Right cardiac atrium (tissue), 5 donors: ENCODE data around the gene KRT75. TPM values are rescaled to one million over a fixed set of nuclear protein-coding genes. Genes with fewer than 3 reads are reported as not detected.

Experiments used
- ATAC-seq, 2 donors: fragments of 200-7000 bp; cut with Tn5 transposase; one replicate each; pipeline versions ENCODE4 v1.8.0 to v1.9.1; 2020; ENCODE audit warnings: moderate library complexity in 2 of 2, mild to moderate bottlenecking in 1 of 2
- DNase-seq, 3 donors: peaks; one replicate each; pipeline ENCODE4 v3.0.0-alpha.2; 2020
- H3K27ac ChIP-seq: one replicate; pipeline ENCODE4 v1.5.1; 2013; ENCODE audit warnings: mild to moderate bottlenecking, low read length, control low read depth, moderate library complexity
- H3K27me3 ChIP-seq: one replicate; pipeline ENCODE4 v1.6.1; 2013; ENCODE audit not compliant: control insufficient read depth, insufficient read depth
- H3K4me1 ChIP-seq: one replicate; pipeline ENCODE4 v1.6.1; 2013; ENCODE audit warnings: low read length; ENCODE audit not compliant: control insufficient read depth, insufficient read depth
- H3K4me3 ChIP-seq: one replicate; pipeline ENCODE4 v1.5.1; 2013; ENCODE audit warnings: low read length, control low read depth
- H3K9me3 ChIP-seq: one replicate; pipeline ENCODE4 v1.6.1; 2013; ENCODE audit warnings: low read length; ENCODE audit not compliant: control insufficient read depth
- WGBS: extraction: QIAGEN DNeasy Blood & Tissue Kit; methylation state at CpG from one replicate; pipeline ENCODE4 v1.1.7; 2013; 5-methylcytosine and 5-hydroxymethylcytosine counted together
- intact Hi-C, 4 donors: fragments of 100-400 bp; cut with DNase I; formaldehyde crosslinking; loops; one replicate each; pipeline versions ENCODE4 v1.11.0 to v1.14.0; 2022 to 2023
- polyA plus RNA-seq: library from polyadenylated mRNA; stranded (reverse); fragments of 200-250 nt; gene quantifications from one replicate; pipeline ENCODE4 v1.2.3, GENCODE V29; 2013
- total RNA-seq, 4 donors: library from RNA; stranded (reverse); fragmentation: NEBNext Ultra II Directional; extraction: Animal tissue kit (Norgen Biotek cat#: 25700); gene quantifications; one replicate each; pipeline ENCODE4 v1.2.1, GENCODE V29; 2021
- donor health status: healthy with polysubstance abuse.
- donor health status: DM: no; HTN: yes; CAD: no.
- donor health status: DM: no; HTN: no; CAD: no.
- donor health status: DM: no; HTN: yes; CAD: no; lungs with severe emphysema.
- donor health status: DM: yes; HTN: yes; CAD: no.

KRT75 gene
- total and polyA plus RNA-seq, 5 donors, result 0.07 TPM; not detected in 4

DNA sequence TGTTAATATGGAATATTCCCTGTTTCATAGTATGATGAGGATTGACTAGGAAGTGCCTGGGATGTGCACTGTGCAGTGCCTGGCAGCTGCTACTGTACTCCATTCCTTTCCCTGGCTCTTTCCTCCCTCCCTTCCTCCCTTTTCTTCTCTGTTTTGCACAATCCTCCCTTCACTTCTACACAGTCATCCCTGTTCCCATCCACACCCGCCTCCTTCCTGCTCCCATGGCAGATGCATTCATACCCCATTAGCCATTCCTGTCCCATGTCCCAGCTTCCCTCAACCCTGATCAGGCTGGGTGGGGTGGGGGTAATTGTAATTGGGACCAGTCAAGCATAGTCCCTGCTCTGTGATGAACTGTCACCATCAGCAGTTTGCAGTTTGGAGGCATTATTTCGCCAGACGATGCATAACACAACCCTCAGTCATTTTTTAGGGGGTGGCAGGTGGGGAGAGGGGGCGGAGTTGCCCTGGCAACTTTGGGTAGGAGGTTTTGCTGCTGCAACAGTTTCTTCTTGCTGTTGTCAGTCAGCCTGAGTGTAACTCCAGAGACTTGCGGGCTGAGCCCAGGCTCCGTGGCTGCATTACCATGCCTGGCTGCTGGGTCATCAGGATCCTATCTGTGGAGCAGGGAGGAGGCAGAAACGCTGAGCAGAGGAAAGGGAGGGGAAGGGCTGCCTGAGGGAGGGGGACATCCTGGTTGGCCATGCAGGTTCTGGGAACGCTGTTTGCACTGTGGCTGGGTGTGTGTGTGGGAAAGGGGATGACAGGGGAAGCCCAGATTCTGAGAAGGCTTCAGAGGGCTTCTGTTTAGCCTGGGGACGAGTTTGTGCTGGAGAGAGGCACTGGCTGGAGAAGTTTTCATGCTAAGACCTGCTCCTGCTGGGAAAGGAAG lies 44.6 kb downstream of the KRT75 start:
- ATAC-seq (peak in 1 of 2 donors; percentile 81), DNase-seq (peak in 1 of 3 donors; percentile 43)
- no peaks in the 10 kb centered on the region for H3K27me3 ChIP-seq
- 42% methylated on average over 9 of the region's 9 CpGs for WGBS
- intact Hi-C loops, result no loop called here
- no peak overlapping the region for H3K27ac ChIP-seq
- no peaks in the 10 kb centered on the region for H3K4me1 ChIP-seq
- no peak overlapping the region for H3K4me3 ChIP-seq
- H3K9me3 ChIP-seq, result no peaks in the 10 kb centered on the region

- intact Hi-C loops, result no loop called here
- no peak overlapping the region for H3K4me3 ChIP-seq
- ATAC-seq, result no peak
- H3K27me3 ChIP-seq, result no peaks in the 10 kb centered on the region
- no peak overlapping the region for H3K27ac ChIP-seq
- H3K9me3 ChIP-seq, result no peaks in the 10 kb centered on the region
- H3K4me1 ChIP-seq, result no peaks in the 10 kb centered on the region
- peak in 1 of 3 donors; percentile 30 for DNase-seq
- 84% methylated on average over 2 of the region's 2 CpGs for WGBS
Observed at GRCh38 chr12:52387859-52388258, 46.3 kb downstream of the KRT75 start.

DNA sequence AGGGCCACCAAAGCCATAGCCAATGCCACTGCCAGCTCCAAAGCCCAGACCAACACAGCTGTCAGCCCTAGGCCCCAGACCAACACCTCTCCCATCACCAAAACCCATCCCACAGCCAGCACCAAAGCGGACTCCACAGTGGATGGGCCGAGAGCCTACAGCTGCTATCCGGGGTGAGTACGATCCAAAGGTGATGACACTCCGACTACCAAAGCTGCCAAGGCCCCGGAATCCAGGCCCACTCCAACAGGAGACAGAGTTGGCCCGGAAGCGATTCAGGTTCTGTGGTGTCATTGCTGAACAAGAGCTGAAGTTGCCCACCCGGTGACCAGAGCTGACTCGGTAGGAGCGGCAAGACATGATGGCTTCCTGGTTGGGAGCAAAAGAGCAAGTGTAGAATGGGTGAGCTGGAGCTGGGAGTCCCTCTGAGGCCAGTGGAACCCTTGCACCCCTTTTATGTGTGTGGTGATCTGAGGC lies 48.9 kb downstream of the KRT75 start, which contains the start of gene KRT84:
Gene KRT84 (minus strand): TSS at position 427 of the 477 bp plus-strand sequence. CDS start 67 bp downstream, at position 360.
- 97% methylated on average over 11 of the region's 11 CpGs for WGBS
- H3K9me3 ChIP-seq, result no peaks in the 10 kb centered on the region
- H3K27me3 ChIP-seq, result no peaks in the 10 kb centered on the region
- no peak within 1 kb of the TSS for H3K27ac ChIP-seq
- H3K4me1 ChIP-seq, result no peaks in the 10 kb centered on the region
- ATAC-seq (no peak), DNase-seq (no peak)
- H3K4me3 ChIP-seq, result no peak within 1 kb of the TSS
- intact Hi-C loops, result no loop called here

DNA sequence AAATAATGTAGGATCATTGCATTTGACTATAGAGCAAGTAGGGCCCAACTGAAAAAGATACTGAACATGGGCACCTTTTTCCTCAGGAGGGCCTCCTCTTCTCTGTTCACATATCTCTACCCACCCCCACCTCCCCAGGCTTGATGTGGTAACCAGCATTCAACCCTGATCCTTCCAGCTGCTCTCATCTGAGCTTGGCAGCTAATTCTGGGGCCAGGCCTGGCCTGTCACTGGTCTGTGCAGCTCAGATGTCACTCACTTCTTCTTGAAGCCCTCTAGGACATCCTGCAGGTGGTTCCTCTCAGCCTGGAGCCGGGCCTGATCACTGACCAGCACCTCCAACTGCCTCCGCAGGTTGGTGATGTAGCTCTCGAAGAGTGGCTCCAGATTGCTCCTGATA lies 50.8 kb downstream of the KRT75 start:
- intact Hi-C loops, result no loop called here
- no peak overlapping the region for H3K4me3 ChIP-seq
- H3K27ac ChIP-seq, result no peak overlapping the region

DNA sequence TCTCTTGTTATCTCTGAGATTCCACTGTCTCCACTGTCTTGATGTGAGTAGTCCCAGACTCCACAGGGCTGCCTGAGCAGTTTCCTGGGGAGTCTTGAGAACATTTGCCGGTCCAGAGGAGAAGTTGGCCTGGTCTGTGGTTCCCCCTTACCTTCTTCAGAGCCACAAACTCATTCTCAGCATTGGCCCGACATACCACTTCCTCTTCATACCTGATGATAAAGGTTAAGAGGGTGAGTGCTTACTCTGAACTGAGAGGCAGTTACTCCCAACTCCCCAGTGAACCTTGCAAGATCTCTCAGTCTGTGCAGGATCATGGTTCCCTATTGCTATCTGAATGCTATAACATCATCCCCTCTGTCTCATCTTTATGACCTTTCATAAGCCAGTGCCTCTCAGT lies 51.3 kb downstream of the KRT75 start:
- intact Hi-C loops, result no loop called here
- Histone ChIP-seq H3K4me3 (no peak overlapping the region), H3K9me3 (no peaks in the 10 kb centered on the region), H3K27me3 (no peaks in the 10 kb centered on the region), H3K27ac (no peak overlapping the region), H3K4me1 (no peaks in the 10 kb centered on the region)
- WGBS, result 67% methylated on average over 2 of the region's 2 CpGs
- no peak for DNase-seq
- no peak for ATAC-seq

More for the DNA sequence above, 50.8 kb downstream of the KRT75 start:
- ATAC-seq (no peak), DNase-seq (no peak)
- H3K9me3 ChIP-seq, result no peaks in the 10 kb centered on the region
- 86% methylated on average over 3 of the region's 3 CpGs for WGBS
- H3K4me1 ChIP-seq, result no peaks in the 10 kb centered on the region
- no peaks in the 10 kb centered on the region for H3K27me3 ChIP-seq

DNA sequence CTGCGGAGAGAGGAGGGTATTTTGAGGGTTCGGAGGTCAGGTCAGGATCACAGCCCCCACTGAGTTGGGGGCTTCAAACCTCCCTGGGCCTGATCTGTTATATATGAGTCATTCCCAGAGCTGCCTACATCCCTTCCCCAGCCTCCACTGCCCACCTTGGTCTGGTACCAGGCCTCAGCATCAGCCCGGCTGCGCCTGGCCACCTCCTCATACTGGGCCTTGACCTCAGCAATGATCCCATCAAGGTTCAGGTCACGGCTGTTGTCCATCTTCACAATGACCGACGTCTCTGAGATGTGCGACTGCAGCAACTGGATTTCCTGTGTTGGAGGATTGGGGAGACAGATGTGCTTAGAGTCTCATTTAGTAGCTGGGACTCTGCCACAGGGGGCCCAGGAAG lies 53.0 kb downstream of the KRT75 start:
- no peak overlapping the region for H3K4me3 ChIP-seq
- H3K9me3 ChIP-seq, result no peaks in the 10 kb centered on the region
- no peak overlapping the region for H3K27ac ChIP-seq
- no peak for ATAC-seq
- H3K27me3 ChIP-seq, result no peaks in the 10 kb centered on the region
- H3K4me1 ChIP-seq, result no peaks in the 10 kb centered on the region
- intact Hi-C loops, result no loop called here
- no peak for DNase-seq
- 89% methylated on average over 8 of the region's 8 CpGs for WGBS

DNA sequence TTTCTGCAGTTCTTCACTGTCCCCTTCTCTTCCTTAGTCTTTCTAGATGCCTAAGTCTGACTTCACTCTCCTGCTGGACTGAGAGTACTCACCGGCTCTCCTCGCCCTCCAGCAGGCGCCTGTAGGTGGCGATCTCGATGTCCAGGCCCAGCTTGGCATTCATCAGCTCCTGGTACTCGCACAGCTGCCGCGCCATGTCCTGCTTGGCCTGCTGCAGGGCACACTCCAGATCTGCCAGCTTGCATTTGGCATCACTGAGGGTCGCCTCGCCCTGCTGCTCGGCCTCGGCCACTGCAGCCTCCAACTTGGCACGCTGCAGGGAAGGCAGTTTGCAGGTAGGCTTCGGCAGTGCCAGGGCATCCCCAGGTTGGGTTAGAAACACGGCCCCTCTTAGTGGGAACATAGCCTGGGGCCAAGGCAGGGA lies 53.9 kb downstream of the KRT75 start:
- H3K27ac ChIP-seq, result no peak overlapping the region
- intact Hi-C loops, result no loop called here
- ATAC-seq (peak in 1 of 2 donors; percentile 39), DNase-seq (peak in 2 of 3 donors; percentile 66 to 69)
- no peak overlapping the region for H3K4me3 ChIP-seq
- H3K9me3 ChIP-seq, result no peaks in the 10 kb centered on the region
- H3K4me1 ChIP-seq, result no peaks in the 10 kb centered on the region
- H3K27me3 ChIP-seq, result no peaks in the 10 kb centered on the region
- 55% methylated on average over 15 of the region's 15 CpGs for WGBS

DNA sequence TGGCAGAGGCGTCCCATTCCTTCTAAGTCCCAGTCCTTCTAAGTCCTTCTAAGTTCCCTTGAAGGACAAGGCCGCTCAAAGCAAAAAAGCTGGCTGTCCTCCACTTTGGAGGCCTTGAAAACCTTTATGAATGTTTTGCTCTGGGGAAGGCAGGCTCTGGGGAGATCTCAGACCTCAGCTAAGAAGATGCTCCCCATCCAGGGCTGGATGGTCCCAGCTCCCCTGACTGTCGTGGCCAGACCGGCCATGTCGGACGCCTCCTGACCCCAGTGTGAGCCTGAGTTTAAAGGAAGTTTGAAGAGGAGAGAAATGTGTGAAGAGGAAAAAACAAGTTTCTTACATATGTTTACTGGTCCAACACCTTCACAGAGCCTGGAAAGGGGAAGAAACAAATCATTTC lies 54.6 kb downstream of the KRT75 start:
- Histone ChIP-seq H3K27me3 (no peaks in the 10 kb centered on the region), H3K4me3 (no peak overlapping the region), H3K4me1 (no peaks in the 10 kb centered on the region), H3K9me3 (no peaks in the 10 kb centered on the region), H3K27ac (no peak overlapping the region)
- DNase-seq (no peak), ATAC-seq (no peak)
- intact Hi-C loops, result loop anchor here in 3 of 4 donors (5.0 to 10.0 kb wide), 2 partner anchors 125 to 493 kb away; no protein-coding TSS in a partner anchor
- 86% methylated on average over 6 of the region's 6 CpGs for WGBS

GRCh38 chr12:52378091-52378490 lies 56.1 kb downstream of the KRT75 start:
- 67% methylated on average over 19 of the region's 19 CpGs for WGBS
- intact Hi-C loops, result loop anchor here in 3 of 4 donors (5.0 to 10.0 kb wide), 2 partner anchors 127 to 494 kb away; no protein-coding TSS in a partner anchor
- Histone ChIP-seq H3K27me3 (no peaks in the 10 kb centered on the region), H3K4me1 (no peaks in the 10 kb centered on the region), H3K9me3 (no peaks in the 10 kb centered on the region), H3K27ac (no peak overlapping the region), H3K4me3 (no peak overlapping the region)
- no peak for DNase-seq
- no peak for ATAC-seq

DNA sequence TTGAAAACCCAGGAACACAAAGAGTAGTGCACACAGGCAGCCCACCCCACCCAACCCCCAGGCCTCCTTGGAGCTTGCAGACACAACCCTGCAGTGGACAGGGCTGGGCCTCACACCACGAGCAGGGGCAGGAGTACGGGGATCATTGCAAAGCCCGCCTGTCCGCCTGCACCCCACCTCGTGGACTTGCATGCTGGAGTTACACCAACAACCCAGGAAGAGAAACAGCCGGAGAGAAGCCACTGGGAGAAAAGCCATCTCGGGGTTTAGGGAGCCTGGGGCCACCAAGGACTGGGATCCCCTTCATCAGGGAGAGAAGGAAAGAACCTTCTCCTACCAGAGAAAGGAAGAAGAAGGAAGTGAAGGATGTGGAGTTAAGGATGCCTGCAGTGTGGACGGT lies 56.9 kb downstream of the KRT75 start:
- Histone ChIP-seq H3K27me3 (no peaks in the 10 kb centered on the region), H3K27ac (no peak overlapping the region), H3K4me1 (no peaks in the 10 kb centered on the region), H3K9me3 (no peaks in the 10 kb centered on the region), H3K4me3 (no peak overlapping the region)
- intact Hi-C loops, result loop anchor here in 3 of 4 donors (5.0 to 10.0 kb wide), 2 partner anchors 128 to 495 kb away; no protein-coding TSS in a partner anchor
- ATAC-seq (no peak), DNase-seq (no peak)
- 86% methylated on average over 8 of the region's 8 CpGs for WGBS
